ENCODE measurements around the gene HGF.
A peak's percentile ranks its signal among the peaks of the same experiment; 100 is the strongest.

- no peak for TF ChIP-seq CTCF (IDR thresholded peaks at IDR 0.05)
- TF ChIP-seq EP300 (IDR thresholded peaks at IDR 0.05): no peak
- no peak for TF ChIP-seq POLR2A (IDR thresholded peaks at IDR 0.05)
- TF ChIP-seq POLR2AphosphoS5 (IDR thresholded peaks at IDR 0.05): peak; percentile 13
These were observed 84.5 kb downstream of the HGF start for GRCh38 chr7:81685270-81685868.

All from gastroesophageal sphincter (tissue), 3 donors.